ENCODE results near the gene SLC9A9.

SLC9A9 gene

DNA sequence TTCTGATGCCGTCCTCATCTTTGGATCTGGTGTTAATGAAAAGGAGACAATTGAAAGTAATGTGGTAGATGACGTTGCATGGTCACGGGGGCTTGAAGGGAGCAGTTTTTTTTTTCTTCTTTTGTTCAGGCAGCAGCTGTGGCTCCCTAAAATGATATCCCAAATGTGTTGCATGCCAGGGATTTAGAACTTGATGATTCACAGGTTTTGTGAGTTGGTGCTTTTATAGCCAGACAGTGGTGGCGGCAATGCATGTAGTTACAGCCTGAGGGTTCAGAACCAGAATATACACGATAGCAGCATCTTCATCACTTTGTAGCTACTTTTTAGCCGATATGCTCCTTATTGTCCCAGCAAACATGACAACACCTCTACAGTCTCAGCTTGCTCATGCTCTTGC, 595.3 kb downstream of the SLC9A9 start:
- no peak for DNase-seq (ENCODE audit: low read depth in 2 of 2)

DNA sequence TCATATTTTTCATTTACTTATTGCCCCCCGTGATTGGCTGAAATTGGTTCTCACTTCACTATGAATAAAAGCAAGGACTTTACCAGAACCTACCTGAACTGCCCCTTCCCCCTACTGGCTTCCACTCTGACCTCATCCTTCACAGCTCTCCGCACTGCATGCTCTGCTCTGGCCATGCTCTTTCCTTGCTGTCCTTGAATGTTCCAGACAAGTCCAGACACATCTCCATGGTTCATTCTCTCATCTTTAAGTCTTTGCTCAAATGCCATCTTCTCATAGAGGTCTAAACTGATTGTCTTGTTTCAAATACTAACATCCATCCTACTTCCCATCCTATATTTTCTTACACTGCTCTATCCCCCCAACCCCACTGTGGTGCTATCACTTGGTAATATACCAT, 599.3 kb downstream of the SLC9A9 start:
- no peak for DNase-seq (ENCODE audit: low read depth in 2 of 2)

DNA sequence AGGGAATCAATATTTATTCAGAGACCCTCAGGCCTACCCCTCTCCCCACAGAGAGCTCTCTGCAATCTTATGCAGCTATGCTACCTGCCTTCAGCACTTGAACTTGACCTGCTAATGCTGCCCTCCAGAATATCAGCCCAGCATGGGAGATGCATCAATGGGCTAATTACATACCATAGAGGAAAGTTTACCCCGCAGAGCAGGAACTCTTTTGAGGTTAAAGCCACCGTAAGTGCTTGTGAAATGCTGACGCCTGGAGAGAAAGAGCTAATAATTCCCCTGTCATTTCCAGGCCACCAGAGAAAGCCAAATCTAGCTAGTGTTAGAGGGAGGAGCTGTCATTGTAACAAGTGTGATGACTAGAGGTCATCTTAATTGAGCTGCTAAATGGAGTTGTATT, 601.2 kb downstream of the SLC9A9 start:
- DNase-seq (ENCODE audit: low read depth in 2 of 2) = no peak

DNA sequence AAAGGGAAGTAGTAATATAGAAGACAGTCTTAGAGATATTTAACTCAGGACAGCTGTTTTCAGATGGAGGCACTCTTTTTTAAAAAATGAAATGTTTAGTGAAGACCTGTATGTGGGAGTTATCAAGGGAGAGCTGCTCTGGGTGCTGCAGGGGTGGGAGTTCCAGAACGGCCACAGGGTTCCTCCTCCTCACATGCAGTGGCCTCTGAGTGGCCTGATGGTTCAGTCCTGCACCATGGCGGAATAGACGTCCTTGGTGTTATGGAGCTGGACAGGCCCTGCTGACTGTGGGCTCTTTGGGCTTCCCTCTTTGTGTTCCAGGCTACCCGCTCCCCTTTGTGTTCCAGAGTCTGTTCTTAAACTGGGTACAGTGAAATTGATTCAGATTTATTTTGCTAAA, 602.6 kb downstream of the SLC9A9 start:
- DNase-seq (ENCODE audit: low read depth in 2 of 2) = no peak

DNA sequence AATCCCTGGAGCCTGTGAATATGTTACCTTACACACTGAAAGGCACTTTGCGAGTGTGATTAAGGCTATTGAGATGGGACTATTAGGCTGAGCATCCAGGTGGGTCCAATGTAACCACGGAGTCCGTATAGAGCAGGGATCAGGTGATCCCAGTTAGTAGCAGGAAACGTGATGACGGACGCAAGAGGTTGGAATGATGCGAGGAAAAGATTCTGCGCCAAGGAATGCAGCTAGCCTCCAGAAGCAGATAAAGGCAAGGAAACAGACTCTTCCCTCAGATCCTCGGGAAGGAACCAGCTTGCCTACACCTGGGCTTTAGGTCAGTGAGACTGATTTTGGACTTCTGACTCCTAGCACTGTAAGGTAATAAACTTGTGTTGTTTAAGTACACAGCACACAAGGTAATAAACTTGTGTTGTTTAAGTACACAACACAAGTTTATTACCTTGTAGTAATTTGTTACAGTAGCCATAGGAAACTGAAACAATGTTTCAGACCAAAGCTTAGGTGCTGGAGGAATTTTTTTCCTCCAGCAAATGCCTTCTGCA, 603.7 kb downstream of the SLC9A9 start:
- DNase-seq (ENCODE audit: low read depth in 2 of 2) = no peak

DNA sequence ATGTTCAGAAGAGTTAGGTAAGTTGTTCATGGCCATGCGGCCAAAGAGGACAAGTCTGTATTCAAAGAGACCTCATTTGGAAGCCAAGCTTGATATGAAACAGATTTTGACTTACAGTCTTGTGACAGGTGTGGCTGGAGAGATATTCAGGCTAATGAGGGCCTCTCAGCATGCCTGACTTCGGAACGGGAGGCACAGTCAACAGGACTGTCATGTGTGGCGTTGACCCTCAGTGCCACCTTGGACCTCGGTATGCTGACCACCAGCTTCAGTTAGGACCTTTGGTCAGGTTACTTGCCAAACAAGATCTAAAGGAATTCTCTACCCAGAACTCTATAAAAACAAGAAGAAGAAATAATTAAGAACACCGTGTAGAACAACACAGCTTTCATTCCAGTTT, 604.6 kb downstream of the SLC9A9 start:
- DNase-seq (ENCODE audit: low read depth in 2 of 2) = no peak

DNA sequence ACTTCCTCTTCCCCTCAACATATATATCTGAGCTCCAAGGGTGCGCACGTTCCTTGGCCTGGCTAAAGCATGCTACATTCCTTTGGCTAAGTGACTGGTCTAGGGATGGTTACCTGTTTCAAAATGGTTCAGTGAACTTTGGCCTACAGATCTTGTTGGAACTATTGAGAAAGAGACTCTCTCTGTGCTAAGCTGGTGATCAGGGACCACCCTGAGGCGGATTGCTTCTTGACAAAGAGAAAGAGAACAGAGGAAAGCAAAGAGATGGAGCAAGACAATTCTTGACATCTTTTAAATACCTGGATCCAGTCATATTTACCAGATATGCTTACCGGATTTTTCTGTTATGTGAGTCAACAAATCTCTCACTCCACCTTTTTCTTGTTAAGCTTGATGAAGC, 605.6 kb downstream of the SLC9A9 start:
- no peak for DNase-seq (ENCODE audit: low read depth in 2 of 2)

DNA sequence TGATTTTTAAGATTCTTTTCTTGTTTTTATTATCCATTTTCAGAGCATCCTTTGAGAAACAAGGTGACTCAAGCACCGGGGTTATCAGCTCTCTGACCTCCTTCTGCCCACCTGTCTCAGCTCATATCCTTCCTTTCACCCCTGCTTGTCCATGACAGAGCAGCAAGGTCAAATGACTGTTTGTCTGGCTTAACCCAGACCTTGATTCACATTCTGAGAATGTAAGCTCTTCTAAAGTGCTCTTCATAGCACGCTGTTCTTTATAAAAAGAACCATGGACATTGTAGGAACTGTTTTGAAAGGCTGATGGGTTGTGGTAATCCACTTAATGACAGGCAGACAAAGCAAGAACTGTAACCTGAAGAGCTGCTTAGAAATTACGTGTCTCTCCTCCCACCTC, 606.2 kb downstream of the SLC9A9 start:
- DNase-seq (ENCODE audit: low read depth in 2 of 2) = no peak

DNA sequence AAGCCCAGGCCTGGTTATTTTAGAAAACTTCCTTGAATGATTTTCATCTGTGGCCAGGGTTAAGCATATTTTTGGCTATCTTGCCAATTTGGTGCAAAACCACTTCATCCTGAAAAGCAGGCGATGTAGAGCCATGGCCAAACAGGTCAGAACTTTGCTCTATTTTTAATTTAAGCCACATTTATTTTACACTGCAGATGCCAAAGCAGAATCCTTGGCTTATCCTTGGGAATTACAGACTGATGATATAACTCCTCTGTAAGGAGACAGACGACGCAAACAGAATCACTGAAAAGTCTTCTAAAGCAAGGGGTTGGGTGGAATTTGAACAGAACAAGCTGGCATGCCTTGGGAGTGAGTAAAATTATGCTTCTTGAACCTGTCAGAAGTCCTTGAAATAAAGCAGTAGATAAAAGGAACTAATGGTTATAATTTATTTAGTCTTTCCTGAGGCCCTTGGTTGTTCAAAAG, 606.8 kb downstream of the SLC9A9 start:
- no peak for DNase-seq (ENCODE audit: low read depth in 2 of 2)

DNA sequence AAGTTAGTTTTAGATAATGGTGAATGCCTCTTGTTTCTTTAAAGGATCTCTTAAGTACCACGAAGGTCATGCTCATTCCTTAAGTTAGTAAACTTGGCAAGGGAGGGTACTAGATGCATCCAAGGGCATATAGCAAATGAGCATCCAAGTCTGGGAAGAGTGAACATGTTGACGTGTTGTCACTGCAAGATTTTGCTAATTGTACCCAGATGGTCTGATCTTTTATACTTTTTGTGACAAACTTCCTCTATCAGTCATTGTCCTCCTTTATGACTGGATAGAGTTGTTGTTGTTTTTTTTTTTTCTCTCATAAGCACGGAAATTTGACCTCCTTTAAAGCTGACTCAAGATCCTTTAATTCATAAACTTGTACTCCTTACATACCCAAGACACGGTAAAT, 607.4 kb downstream of the SLC9A9 start:
- DNase-seq (ENCODE audit: low read depth in 2 of 2) = no peak

DNA sequence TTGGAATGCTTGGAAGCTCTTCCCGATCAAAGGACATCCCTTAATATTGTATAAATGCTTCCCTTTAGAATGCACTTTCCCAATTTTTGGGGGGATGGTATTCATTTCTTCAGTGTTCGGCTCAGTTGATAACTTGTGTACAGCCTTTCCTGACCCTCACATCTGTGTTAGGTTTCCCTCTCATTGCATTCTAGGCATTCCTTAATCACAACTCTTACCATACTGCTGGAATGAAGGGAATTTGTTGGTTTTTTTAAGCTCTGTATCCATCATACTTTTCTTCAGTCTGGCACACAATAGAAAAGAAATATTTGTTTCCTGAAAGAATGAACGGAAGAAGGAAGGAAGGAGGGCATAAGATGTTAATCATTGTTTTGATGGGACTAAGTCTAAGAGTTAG, 609.2 kb downstream of the SLC9A9 start:
- DNase-seq (ENCODE audit: low read depth in 2 of 2) = no peak

DNA sequence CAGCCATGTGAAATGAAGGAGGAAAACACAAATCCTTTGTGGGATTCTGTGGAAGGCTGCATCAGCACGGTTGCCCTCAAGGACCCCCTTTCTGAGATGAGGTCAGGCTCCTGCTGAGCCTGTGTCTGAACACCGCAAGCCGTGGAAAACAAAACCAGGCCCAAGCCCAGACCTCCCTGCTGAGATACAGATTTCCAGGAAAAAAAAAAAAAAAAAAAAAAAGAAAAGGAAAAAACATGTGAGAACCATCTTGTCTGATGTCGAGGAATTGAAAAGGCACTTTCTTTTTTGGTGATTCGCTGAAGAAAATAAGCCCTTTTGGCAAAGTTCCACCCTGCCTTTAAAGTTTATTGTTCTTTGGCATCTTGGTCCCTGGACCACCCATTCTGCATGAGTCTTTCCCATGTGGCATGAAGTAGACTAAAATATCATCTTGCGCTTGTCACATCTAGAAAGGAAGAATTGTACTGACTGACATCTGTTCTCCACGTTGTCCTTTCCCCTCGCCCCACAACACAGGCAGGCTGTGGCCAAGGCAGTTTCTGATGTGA, 611.1 kb downstream of the SLC9A9 start:
- DNase-seq (ENCODE audit: low read depth in 2 of 2) = no peak

DNA sequence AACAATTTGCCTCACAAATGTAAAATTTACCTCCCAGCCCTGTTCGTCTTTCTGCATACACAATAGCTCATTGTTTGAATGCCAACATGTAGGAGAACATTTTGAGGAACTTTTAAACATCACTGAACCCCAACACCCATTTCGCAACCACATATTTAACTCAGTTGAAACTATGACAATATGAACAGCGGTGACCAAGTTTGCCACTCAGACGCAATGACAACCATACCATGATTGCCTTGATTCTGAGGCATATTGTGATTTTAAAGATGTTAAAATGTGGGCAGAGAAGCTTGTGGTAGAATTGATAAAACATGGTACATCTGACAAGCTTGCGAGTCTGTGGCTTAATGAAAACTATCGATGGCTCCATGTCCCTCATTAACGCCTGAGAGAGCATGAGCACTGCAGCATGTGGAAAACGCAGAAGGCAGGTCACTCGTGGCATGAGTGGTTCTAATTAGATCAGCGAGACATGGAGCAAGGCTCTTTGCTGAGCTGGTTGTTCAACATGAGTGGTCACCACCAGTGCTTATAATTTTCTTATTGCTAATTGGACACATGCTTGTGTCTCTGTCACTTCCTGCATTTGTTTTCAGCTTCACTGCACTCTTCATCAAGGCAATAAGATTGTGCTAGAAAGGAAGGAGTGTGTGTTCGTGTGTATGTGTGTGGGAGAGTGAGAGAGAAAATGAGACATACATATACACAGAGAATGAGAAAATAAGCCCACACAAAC, 611.9 kb downstream of the SLC9A9 start:
- DNase-seq (ENCODE audit: low read depth in 2 of 2) = no peak

DNA sequence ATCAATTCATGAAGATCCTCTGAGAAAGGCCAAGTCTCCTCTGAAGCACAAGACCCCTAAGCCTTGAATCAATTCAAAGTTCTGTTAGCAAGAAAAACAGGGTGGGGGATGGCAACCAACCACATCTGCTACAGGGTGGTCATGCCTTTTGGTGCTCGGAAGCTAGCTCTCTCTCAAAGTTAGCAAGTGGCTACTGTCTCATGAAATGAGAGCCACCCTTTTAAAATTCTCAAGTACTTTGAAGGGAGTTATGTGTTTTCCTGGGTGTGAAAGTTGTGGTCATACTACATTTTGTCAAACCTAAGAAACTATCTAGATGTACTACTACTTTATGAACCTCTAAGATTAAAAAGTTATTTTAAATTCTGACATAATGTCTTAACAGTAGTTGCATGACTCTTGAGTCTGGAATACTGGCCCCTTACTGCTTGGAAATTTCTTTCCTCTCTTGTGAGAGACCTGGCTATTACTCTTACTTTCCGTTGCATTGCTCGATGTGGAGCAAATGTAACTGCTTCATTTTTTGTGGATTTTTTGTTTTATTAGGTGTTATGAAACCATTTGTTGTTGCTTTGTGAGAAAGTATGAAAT, 612.6 kb downstream of the SLC9A9 start:
- no peak for DNase-seq (ENCODE audit: low read depth in 2 of 2)

DNA sequence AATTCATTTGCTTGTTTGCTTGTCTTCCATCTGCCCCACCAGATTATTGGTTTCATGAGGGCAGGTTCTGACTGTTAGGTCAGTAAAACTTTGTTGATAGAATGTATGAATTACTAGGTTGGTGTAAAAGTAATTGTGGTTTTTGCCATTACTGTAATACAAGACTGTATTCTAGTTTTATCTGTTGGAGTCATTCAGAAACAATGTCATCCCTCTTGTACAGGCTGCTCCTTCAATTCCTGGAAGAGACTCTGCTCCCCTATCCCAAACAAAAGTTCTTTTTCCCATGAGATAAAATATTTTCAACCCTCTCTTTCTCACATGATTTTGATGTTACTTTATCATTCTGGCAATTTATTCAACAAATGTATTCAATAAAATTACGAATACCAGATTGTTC, 613.7 kb downstream of the SLC9A9 start:
- no peak for DNase-seq (ENCODE audit: low read depth in 2 of 2)

DNA sequence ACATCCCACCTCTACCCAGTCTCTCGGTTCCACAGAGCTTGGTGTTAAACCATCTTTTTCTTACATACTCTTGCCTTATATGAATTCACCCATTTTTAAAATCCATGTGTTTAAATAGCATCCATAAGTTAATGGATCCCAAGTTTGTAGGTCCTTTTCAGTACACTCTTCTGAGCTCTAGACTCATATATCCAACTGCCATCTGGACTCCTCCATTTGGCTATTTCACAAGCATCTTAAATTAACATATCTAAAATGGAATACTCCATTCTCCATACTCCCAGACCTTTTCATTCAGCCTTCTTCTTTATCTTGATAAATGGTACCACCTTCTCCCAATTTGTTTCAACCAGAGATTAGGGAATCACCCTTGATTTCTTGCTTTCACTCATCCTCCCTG, 615.3 kb downstream of the SLC9A9 start:
- DNase-seq (ENCODE audit: low read depth in 2 of 2) = no peak

DNA sequence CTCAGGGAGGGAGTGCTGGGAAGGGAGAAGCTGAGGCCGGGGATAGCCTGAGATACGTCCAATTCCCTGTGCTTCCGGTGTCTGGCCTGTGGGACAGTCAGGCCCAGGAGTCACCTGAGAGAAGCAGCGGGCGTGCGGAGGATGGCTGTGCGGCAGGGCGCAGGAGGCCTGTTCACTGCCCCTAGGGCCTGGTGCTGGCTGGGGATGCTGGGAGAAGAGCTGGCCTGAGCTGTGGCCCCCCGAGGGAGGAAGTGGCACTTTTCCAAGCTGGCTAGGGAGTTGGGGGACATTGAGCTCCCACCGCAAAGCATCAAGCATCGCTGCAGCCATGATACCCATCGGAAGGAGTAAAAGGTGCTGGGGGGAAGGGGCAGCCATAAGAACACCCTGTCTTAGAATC, 619.9 kb downstream of the SLC9A9 start:
- no peak for DNase-seq (ENCODE audit: low read depth in 2 of 2)

DNA sequence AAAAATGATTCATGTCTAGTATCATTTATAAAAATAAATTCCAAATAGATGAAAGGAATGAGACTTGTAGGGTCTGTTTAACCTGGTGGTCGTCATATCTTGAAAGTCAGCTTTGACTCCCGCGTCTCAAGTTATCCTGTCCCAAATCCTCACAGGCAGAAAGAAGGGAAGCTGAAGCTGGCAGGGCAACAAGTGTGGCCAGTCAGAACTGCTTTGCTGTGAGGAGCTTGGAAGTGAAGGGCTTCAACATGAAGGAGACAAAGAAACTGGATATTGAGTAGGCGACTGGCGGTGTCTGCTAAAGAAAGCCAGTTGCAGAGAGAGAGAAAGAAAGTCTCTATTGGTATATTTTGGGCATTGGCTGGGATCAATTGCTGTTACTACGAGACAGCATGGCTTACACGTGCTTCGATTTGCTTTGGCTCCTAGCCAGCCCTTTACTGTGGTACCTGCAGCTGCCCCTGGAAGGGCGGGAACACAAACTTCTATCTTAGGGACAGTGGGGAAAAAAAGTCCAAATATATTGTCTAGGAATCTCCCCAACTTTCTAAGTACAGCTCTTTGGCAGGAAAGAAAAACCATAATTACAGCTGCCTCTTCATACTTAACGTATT, 621.5 kb downstream of the SLC9A9 start:
- DNase-seq (ENCODE audit: low read depth in 2 of 2) = no peak

DNA sequence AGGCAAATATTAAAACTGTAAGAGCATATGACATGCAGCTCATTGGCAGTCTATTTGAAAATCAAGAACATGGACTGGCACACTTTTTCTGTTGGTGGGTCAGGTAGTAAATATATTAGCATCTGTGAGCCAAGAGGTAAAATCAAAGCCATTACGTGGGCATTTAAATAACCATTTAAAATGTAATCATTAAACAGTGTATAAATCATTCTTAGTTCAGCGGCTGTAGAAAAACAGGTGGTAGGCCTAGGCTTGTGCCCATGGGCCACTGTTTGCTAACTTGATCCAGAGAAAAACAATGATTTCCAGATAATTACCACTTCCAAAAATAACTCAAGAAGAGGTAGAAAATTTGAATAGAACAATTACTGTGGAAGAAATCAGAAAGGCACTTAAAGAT, 623.6 kb downstream of the SLC9A9 start:
- no peak for DNase-seq (ENCODE audit: low read depth in 2 of 2)

DNA sequence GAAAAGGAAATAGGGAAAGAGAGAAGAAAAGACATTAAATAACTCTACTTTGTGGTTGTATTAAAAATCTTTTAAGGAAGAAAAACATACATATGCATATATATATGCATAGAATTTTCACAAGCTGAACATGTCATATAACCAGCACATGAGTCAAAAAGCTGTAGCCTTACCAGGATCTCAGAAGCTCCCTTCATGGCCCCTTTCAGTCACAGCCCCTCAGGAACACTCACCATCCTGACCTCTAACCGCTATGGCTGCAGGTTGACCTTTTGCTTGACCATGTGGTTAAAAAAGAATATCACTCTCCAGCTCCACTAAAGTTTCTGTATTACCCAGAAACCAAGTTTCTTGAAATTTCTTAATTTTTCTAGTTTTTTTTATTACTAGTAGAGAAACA, 625.3 kb downstream of the SLC9A9 start:
- no peak for DNase-seq (ENCODE audit: low read depth in 2 of 2)

DNA sequence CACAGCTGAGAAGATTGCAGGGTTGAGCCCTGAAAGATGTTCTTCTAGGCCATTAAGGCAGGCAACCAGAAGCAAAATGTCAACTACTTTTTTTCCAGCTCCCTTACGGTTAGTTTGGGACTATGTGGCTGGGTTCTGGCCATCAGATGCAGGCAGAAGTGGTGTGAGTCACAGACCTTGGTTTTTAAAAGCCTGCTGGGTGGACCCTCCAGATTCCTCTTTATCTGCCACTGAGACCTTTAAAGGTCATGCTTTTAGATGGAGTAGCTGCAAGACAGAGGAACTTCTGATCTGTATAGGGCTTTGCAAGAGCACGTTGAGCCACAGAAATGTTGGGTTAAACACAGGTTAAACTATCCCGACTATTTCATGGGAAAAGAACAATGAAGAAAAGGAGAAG, 625.8 kb downstream of the SLC9A9 start:
- no peak for DNase-seq (ENCODE audit: low read depth in 2 of 2)

DNA sequence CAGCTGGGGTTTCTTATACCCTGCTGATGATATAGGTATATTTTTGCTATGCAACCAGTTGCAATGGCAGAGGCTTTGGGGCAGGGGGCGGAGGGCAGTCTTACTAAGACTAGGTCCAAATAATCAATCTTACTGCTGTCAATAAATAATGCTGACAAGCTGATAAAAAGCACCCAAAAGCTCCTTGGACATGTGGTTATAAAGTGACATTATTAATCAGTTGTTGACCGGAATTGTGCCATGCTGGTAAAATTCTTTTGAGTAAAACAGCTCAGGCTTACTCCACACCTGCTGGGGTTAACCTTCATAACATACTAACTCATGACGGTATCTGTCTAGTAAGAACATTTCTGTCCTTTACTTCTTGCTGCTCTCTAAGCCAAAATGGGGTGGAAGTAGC, 626.8 kb downstream of the SLC9A9 start:
- DNase-seq (ENCODE audit: low read depth in 2 of 2) = no peak

DNA sequence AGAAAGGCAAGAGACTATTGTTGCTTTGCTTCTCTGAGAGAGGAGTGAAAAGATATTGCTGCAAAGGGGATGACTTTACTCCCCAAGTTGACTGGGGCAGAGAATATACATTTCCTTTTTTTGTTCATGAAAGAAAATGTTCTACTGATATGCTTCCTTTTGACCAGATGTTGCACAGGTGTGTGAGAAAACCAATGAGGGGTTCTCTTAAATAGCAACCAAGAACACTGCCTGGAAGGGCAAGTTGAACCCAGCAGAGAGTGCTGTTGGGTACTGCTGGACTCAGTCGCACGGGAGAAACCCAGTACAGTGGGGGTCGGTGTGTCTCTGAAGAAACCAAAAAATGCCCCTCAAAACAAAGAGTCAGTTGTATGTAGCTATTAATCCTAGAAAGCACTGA, 627.5 kb downstream of the SLC9A9 start:
- no peak for DNase-seq (ENCODE audit: low read depth in 2 of 2)
